Osteocyte (in vitro differentiated cells): ENCODE measurements around the gene TIGD6. TPM values are rescaled to one million over a fixed set of nuclear protein-coding genes. Genes with fewer than 3 reads are reported as not detected.

Experiments
- DNase-seq: peaks from one replicate; pipeline ENCODE4 v3.0.0; 2021; ENCODE audit warnings: mixed read lengths; ENCODE audit not compliant: unreplicated experiment; ENCODE audit errors: extremely low spot score
- H3K27ac Mint-ChIP-seq: one replicate; pipeline ENCODE4 v1.8.0; 2021; ENCODE audit warnings: mild to moderate bottlenecking, mixed read lengths; ENCODE audit not compliant: unreplicated experiment
- H3K27me3 Mint-ChIP-seq: one replicate; pipeline ENCODE4 v1.8.0; 2021; ENCODE audit warnings: mixed read lengths; ENCODE audit not compliant: unreplicated experiment
- H3K36me3 Mint-ChIP-seq: one replicate; pipeline ENCODE4 v1.8.0; 2021; ENCODE audit warnings: mixed read lengths; ENCODE audit not compliant: unreplicated experiment
- H3K4me1 Mint-ChIP-seq: one replicate; pipeline ENCODE4 v1.8.0; 2021; ENCODE audit warnings: mixed read lengths; ENCODE audit not compliant: unreplicated experiment
- H3K4me3 Mint-ChIP-seq: one replicate; pipeline ENCODE4 v1.8.0; 2021; ENCODE audit warnings: mild to moderate bottlenecking, moderate library complexity, mixed read lengths; ENCODE audit not compliant: unreplicated experiment
- H3K9me3 Mint-ChIP-seq: one replicate; pipeline ENCODE4 v1.8.0; 2021; ENCODE audit warnings: mixed read lengths; ENCODE audit not compliant: unreplicated experiment
- total RNA-seq: library from RNA; stranded (reverse); gene quantifications from 2 replicates; pipeline ENCODE4 v1.2.1, GENCODE V29; 2021
- TF ChIP-seq, protein P1 (sequence below): fragments of 200-600 bp; sonication (generic); IDR thresholded peaks from 2 replicates; pipeline ENCODE4 v1.5.0; 2021; ENCODE audit warnings: antibody characterized with exemption, mild to moderate bottlenecking, moderate library complexity

The TIGD6 gene
- total RNA-seq, 1 donor from 2014 or later, result 5.9 TPM

DNA sequence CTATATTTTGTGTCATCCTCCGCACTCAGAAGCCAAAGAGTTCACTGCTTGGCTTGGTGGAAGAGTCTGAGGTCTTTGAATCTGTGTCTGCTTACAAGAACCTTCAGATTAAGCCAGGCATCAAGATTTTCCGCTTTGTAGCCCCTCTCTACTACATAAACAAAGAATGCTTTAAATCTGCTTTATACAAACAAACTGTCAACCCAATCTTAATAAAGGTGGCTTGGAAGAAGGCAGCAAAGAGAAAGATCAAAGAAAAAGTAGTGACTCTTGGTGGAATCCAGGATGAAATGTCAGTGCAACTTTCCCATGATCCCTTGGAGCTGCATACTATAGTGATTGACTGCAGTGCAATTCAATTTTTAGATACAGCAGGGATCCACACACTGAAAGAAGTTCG lies 19.2 kb downstream of the TIGD6 start:
- Mint-ChIP-seq H3K9me3 (no peaks in the 10 kb centered on the region), H3K27me3 (no peaks in the 10 kb centered on the region), H3K4me1 (no peaks in the 10 kb centered on the region), H3K27ac (no peak overlapping the region), H3K36me3 (peaks cover 36% of the 10 kb centered on the region), H3K4me3 (no peak overlapping the region)
- TF ChIP-seq, protein P1, sequence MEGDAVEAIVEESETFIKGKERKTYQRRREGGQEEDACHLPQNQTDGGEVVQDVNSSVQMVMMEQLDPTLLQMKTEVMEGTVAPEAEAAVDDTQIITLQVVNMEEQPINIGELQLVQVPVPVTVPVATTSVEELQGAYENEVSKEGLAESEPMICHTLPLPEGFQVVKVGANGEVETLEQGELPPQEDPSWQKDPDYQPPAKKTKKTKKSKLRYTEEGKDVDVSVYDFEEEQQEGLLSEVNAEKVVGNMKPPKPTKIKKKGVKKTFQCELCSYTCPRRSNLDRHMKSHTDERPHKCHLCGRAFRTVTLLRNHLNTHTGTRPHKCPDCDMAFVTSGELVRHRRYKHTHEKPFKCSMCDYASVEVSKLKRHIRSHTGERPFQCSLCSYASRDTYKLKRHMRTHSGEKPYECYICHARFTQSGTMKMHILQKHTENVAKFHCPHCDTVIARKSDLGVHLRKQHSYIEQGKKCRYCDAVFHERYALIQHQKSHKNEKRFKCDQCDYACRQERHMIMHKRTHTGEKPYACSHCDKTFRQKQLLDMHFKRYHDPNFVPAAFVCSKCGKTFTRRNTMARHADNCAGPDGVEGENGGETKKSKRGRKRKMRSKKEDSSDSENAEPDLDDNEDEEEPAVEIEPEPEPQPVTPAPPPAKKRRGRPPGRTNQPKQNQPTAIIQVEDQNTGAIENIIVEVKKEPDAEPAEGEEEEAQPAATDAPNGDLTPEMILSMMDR, result no peak
- DNase-seq, result no peak

DNA sequence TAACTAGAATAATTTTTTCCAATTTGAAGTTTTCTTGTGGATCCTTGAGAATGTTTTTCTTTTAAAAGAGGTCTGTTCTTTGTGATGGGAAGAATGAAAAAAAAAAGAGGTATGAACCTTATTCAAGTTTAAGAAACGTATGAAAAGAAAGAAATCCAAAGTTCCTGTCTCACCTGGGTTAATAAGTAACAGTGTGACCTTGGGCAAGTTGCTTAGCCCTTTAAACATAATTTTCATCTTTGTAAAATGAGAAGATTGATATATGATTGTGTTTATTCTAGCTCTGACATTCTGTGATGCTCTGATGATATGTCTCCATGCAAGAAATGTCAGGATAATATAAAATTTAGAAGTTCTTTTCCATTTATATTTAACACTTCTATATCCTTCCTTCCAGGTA lies 20.6 kb downstream of the TIGD6 start:
- no peak for DNase-seq
- peaks cover 41% of the 10 kb centered on the region for H3K36me3 Mint-ChIP-seq
- no peaks in the 10 kb centered on the region for H3K9me3 Mint-ChIP-seq
- H3K4me1 Mint-ChIP-seq, result no peaks in the 10 kb centered on the region
- TF ChIP-seq, protein P1, result no peak
- H3K4me3 Mint-ChIP-seq, result no peak overlapping the region
- H3K27me3 Mint-ChIP-seq, result no peaks in the 10 kb centered on the region
- H3K27ac Mint-ChIP-seq, result no peak overlapping the region

DNA sequence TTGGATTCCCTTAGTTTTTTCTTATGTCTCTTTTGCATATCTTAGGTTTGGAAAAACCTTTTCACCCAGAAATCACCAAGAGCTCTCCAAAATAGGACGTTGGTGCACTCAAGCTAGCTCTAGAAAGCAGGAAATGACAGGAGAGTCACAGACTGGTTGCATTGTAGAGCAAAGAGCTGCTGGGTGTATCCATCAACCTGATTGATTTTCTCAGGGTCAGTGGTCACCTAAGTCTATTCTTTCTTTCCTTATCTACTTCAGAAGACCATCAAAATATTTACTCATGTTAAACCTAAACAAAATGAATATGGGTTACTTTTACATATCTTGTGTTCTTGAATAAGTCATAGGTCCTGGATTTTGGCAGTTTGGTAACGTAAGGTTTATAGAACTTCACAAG lies 25.0 kb downstream of the TIGD6 start:
- TF ChIP-seq, protein P1, result no peak
- H3K4me3 Mint-ChIP-seq, result no peak overlapping the region
- no peaks in the 10 kb centered on the region for H3K27me3 Mint-ChIP-seq
- no peak for DNase-seq
- peaks cover 34% of the 10 kb centered on the region for H3K36me3 Mint-ChIP-seq
- no peaks in the 10 kb centered on the region for H3K4me1 Mint-ChIP-seq
- no peak overlapping the region for H3K27ac Mint-ChIP-seq
- H3K9me3 Mint-ChIP-seq, result no peaks in the 10 kb centered on the region

DNA sequence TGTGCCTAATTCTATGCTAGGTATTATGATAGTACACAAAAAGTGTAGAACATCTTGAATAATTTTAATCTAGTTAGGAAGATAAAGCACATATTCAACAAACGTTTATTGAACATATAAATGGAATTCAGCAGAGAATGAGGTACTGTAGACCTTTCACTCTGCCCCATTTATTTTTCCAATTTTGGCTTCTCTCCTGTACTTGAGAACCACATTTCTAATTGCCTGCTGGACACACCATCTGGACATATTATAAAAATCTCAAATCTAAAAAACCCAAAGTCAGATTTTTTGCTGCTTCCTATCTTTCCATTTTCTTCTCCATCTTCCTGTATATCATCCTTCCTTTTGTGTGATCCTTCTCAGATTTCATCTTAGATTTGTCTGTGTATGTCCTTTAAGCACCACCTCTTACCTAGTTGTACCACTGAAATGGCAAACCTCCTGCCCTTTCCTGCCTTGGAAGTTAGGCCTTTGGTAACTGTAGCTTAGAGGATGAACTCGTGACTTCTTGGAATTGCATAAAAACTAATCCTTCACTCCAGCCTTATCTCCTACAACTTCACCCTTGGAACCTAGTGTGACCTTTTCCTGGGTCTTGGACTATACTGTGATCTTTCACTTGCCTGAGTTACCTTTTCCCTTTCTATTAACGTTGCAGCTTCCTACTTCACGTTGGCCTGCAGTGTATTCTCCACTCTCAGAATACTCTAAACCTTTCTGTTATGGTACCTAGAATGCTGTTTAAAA lies 31.1 kb downstream of the TIGD6 start:
- H3K27me3 Mint-ChIP-seq, result no peaks in the 10 kb centered on the region
- H3K9me3 Mint-ChIP-seq, result no peaks in the 10 kb centered on the region
- no peak for DNase-seq
- TF ChIP-seq, protein P1, result no peak
- no peak overlapping the region for H3K4me3 Mint-ChIP-seq
- H3K4me1 Mint-ChIP-seq, result no peaks in the 10 kb centered on the region
- H3K27ac Mint-ChIP-seq, result no peak overlapping the region
- peaks cover 14% of the 10 kb centered on the region for H3K36me3 Mint-ChIP-seq

DNA sequence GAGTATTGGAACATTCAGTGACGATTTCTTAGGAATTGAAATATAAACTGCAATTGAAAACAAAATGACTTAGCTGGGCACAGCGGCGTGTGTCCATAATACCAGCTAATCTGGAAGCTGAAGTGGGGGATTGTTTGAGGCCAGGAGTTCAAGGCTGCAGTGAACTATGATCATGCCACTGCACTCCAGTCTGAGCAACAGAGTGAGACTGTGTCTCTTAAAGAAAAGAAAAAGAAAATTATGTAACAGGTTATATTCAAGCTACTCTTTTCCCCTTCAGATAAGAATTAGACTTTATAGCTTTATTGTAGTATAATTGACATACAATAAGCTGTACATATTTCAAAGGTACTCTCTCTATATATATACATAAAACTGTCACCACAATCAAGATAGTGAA lies 33.5 kb downstream of the TIGD6 start:
- no peaks in the 10 kb centered on the region for H3K27me3 Mint-ChIP-seq
- H3K36me3 Mint-ChIP-seq, result peaks cover 7% of the 10 kb centered on the region
- TF ChIP-seq, protein P1, result no peak
- no peaks in the 10 kb centered on the region for H3K9me3 Mint-ChIP-seq
- no peak overlapping the region for H3K4me3 Mint-ChIP-seq
- peaks cover 7% of the 10 kb centered on the region for H3K4me1 Mint-ChIP-seq
- no peak for DNase-seq
- H3K27ac Mint-ChIP-seq, result no peak overlapping the region
